GM19328 (cell line): ENCODE results near the gene POLDIP3.
"Not testable (repeated sequence)": the region's sequence is repeated elsewhere in the genome, so short reads cannot be mapped to it uniquely, and the experiment has no call there.

Experiments used
- ATAC-seq: cut with Tn5 transposase; IDR thresholded peaks from one replicate; pipeline ENCODE4 v1.9.1; 2021; ENCODE audit warnings: mild to moderate bottlenecking, moderate library complexity; ENCODE audit not compliant: unreplicated experiment

The POLDIP3 gene

DNA sequence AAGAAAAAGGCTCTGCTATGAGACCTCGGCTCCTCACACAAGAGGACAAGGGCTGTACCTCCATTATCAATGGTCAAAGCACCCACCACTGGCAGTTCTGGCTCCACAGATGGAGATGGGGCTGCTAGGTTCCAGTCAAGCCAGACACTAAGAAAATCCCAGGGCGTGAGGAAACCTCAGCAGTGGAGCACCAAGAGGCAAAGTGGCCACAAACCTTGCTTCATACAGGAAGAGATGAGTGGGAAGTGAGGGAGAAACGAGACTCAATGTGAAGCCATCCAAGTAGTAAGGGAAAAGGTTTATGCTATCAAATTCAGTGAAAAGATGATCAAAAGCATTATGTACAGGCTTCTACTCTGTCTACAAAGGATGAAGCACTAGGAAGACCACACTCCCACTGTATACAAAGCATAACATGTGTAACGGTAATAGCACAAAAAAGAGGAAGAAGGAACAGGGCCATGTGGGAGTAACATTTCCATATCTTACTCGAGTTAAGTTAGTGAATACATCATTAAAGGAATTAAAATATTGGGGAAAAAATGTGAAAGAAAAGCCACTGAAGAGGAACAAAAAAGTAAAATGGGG lies 27.0 kb downstream of the POLDIP3 start:
- no peak for ATAC-seq

DNA sequence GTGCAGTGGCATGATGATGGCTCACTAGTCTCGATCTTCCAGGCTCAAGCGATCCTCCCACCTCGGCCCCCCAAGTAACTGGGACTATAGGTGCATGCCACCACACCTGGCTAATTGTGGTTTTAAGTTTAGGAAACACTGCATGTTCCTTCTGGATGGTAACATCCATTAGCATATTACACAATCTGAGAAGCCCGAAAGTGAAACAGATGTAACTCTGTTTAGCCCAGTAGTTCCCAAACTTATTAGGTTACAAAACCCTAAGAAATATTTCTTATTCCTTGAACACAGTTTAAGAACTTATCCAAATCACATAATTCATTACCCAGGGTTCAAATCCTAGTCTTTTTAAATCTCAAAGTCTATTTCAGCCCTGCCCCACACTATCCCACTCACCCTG lies 28.3 kb downstream of the POLDIP3 start:
- no peak for ATAC-seq

DNA sequence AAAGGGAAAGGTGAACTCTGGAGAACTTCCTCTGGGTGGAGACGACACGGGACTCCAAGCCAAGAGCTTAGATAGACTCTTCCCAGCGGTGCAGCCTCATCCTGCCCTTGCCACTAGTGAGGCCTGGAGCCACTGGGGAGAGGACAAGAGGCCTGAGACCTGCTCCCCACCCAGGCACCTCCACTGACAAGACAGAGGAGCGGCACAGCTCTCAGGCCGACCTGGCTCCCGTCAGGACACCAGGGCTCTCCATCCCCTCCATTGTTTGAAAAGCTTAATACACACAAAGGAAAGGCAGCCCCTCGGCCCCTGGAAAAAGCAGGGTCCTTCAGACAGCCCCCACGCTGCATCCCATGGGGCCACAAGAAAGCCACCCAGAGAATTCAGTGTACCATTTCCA lies 29.6 kb downstream of the POLDIP3 start:
- ATAC-seq = no peak

DNA sequence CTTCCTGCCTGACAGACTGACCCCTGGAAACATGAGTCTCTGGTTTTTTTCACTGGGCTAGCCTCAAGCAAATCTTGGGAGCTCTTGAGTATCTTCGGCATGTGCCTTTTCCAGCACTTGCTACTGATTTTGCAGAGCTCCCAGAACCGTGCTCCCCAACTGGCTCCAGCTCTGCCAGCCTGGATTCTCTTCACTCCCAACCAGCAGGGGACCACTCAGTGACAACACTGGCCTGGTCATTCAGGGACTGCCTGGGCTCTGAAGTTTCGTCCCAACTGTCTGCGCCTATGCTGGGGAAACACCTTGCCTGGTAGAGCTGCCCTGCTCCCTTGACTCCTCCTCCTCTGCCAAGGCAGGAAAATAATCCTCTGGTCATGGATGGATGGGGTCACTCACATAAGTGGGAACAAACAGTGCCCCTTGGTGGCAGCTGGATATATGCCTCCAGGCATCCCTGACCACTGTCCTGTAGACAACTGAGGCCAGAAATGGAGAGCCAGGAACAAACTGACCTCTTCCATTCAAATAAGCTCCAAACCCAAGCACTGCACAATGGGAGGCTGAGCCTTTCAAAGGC lies 30.2 kb downstream of the POLDIP3 start:
- no peak for ATAC-seq

DNA sequence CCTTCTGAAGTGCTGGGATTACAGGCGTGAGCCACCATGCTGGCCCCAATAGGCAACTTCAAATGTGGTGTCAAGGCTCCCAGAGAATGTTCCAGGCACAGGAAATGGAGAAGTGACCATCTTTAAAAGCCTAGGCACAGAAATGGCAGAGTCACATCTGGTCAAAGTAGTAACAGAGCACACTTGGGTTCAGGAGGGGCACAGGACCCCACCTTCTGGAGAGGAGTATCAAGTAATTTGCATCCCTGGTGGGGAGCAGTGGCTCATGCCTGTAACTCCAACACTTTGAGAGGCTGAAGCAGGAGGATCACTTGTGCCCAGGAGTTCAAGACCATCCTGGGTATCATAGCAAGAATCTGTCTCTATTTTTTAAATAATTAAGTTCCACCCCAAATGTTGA lies 31.7 kb downstream of the POLDIP3 start:
- no peak for ATAC-seq

DNA sequence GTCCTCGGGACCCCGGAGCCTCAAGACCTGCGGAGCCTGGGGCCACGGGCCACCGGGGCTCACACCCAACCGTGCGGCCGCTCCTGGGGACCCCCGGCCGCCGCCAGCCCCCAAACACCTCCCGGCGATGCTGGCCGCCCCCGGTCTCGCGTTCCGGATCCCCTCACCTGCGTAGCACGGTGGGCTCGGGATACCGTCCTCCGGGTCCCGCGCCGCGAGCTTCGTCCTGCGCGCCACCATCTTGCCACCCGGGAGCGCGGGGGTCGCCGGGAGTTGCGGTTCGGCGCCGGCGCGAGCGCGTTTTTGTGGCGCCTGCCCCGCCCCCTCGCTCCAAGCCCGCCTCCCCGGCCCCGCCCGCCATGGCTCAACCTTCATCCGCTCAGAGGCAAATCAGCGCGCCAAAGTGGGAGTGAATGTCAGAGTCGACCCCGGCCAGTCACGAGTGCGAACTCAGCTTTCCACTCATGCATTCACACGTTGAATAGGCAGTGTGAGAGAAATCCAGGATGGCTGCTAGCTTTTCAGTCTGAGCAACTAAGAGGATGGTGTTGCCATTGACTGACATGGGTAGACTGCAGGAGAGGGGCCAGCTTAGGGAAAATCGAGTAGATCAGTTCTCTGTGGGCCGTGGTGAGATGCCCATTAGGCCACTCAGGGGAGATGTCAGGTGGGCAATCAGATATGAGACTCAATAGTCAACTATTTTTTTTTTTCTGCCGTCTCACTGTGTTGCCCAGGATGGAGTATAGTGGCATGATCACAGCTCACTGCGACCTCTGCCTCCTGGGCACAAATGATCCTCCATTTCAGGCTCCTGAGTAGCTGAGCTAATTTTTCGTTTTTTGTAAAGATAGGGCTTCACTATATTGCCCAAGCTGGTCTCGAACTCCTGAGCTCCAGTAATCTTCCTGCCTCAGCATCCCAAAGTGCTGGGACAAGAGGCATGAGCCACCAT lies 32.6 kb downstream of the POLDIP3 start:
- ATAC-seq = no peak

DNA sequence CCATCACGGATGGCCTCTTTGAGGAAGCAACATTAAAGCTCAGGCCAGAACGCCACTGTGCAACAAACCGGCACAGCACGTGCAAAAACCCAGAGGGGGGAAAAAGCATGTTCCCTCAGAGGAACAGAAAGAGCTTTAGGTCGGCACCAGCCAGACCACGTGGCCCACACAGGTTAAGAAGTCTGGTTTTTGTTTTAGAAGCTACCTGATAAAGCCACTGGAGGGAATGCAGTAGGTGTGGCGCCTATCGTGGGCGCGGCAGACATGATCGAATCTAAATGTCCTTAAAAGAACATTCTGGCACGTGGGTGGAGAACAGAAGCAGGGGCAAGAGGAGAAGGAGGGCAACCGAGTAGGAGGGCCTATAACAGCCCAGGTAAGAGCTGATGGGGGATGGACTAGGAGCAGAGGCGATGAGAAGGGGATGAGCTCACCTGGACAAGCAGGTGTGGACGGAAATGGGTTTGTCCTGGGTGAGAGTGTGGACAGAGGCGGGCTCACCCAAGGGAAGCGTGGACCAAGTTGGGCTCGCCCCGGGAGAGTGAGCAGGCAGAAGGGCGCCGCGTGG lies 33.4 kb downstream of the POLDIP3 start:
- ATAC-seq = not testable (repeated sequence)

DNA sequence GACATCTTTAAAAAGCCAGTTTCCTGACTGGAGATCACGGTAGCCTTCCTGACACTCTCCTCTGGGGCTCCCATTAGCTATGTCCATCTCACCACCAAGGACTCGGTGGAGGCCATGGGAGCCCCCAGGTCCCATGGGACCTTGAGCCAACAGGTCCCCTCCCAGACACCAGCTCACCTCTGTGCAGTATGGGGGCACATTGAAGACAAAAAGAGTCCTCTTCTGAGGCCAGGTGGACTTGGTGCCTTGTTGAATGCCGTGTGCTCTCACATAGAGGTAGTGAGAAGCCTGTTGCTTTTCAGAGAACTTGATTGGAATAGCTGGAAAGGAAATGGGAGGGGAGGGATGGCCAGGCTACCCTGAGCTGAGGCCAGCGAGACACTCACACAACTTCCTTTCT lies 34.6 kb downstream of the POLDIP3 start:
- ATAC-seq = not testable (repeated sequence)

DNA sequence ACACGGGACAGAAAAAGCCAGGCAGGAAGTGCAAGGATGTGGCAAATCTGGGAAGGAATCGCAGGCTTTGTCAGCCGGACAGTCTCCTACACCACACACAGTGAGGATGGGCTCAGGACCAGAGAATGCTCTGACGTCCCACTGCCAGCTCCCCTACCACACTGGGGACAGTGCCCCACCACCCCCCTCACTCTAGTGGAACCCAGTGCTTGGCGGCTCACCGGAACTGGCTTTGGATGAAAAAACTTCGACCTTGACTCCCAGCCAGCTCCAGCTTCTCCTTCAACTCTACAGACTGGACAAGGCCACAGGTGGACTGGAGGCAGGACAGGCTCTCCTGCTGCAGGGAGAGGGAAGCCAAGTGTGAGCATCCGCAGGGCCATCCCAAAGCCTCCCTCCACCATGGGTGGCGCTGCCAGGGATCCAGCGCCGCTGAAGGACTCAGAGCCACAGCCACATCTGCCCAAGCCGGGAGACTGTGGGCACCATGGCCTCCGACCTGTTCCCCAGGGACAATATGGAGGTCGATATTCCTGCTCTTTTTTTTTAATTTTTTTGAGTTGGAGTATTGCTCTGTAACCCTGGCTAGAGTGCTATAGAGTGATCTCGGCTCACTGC lies 37.0 kb downstream of the POLDIP3 start:
- ATAC-seq = no peak

DNA sequence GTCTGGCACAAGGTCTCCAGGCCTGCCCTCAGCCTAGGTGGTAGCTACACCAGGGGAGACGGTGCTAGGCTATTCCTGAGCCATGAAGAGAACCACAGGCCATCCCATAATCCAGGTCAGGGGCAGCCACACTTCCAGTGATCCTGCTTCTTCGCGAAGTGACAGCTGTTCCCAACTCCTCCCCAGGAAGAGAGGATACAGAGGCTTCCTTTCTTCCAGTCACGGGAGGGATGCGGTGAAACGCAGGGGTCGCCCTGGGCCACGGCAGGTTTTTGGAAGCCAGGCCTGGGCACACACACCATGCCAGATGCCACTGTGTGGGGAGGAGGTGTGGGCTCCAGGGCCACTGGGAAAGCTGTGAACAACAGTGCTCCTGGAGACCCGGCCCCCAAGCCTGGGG lies 37.5 kb downstream of the POLDIP3 start:
- not testable (repeated sequence) for ATAC-seq

DNA sequence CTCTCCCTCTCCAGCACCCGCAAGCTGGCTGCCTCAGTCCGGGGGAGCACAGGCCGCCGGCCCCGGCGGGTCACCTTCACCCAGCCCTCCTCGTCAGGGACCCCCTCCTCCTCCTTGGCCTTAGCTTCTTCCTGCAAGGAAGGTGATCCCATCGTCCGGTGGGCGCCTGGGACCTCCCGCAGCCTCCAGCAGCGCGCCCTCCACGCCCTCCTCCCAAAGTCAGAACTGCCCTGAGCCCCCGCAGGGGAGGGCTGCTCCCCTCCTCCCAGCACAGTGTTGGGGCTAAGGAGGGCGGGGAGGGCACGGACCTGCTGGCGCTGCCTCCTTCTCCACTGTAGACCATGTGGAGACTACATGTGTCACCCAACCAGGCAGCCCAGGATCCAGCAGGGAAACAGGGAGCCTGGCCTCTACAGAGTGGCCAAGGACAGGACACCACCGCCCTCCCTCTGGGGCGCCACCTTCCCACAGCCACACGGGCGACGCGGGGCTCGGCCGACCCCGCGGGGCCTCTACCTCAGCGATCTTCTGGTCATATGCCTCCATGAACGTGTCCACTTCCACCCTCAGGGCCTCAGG lies 38.6 kb downstream of the POLDIP3 start:
- not testable (repeated sequence) for ATAC-seq

DNA sequence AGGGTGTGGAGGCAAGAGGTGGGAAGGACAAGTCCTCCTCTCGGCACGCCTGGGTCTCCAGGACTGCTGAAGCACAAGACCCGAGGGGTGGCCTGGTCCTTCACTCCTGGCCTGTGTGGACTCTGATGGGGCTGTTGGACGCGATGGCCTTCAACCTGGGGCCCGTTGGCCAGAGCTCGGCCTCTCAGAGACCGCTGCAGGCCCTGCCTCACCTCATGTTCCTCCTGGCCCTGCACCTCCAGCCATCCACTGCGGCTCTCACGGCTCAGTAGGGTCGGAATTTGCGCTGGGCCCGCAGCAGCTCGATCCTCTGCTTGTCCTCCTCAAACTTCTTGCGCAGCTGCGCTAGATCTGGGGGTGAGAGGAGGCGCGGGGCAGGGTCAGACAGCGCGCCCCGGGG lies 40.2 kb downstream of the POLDIP3 start:
- ATAC-seq = not testable (repeated sequence)

DNA sequence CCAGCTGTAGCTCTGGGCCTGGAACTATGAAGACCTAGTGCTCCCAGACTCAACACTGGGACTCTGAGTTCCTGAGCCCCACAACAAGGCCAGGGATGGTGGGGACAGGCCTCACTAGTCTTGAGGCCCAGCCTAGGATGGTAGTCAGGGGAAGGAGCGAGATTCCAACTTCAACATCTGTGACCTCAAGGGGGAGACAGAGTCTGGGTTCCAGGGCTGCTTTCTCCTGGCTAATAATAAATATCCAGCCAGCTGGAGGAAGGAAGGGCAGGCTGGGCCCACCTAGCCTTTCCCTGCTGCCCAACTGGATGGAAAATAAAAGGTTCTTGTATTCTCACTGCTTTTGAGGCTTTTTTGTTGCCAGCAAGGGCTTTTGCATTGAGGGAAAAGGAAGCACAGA lies 40.6 kb downstream of the POLDIP3 start:
- not testable (repeated sequence) for ATAC-seq

DNA sequence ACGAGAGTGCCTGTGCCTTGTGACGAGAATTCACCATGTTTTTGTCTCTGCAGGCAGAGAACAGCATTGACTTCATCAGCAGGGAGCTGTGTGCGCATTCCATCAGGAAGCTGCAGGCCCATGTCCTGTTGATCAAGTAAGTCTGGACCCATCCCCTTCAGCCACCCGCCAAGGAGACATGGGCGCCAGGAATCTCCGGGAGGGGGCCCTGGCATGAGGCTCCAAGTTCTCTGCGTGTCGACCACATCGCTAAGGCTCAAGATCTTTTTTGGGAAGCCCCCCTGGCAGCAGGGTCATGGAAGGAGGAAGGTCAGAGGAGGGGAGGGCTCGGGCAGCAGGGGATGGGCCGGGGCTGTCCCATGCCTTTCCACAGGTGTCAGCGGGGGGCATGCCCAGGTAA lies 43.6 kb downstream of the POLDIP3 start:
- ATAC-seq = not testable (repeated sequence)

DNA sequence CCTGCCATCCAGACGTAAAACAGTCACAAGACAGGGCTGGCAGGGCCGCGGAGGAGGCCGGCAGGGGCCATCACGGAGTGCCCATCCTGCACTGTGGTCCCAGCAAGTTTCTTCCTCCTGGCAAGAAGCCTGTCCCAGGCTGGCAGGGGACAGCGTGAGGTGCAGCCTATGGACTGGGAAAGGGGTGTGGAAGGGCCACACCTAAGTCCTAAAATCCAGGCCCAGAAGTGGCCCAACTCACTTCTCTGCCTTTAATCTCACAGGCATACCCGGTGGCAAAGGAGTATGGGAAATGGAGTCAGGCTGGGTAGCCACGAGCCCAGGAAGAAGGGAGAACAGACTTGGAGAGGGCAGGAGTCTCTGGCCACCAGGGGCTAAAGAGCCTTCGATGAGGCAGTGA lies 44.1 kb downstream of the POLDIP3 start:
- ATAC-seq = not testable (repeated sequence)

DNA sequence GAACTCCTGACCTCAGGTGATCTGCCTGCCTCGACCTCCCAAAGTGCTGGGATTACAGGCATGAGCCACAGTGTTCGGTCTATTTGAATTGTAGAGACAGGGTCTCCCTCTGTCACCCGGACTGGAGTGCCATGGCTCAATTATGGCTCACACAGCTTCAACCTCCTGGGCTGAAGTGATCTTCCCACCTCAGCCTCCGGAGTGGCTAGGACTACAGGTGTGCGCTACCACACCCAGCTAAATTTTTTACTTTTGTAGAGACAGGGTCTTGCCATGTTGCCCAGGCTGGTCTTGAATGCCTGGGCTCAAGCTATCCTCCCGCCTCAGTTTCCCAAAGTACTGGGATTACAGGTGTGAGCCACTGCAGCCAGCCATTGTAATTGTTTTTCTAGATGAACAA lies 46.7 kb downstream of the POLDIP3 start:
- not testable (repeated sequence) for ATAC-seq

DNA sequence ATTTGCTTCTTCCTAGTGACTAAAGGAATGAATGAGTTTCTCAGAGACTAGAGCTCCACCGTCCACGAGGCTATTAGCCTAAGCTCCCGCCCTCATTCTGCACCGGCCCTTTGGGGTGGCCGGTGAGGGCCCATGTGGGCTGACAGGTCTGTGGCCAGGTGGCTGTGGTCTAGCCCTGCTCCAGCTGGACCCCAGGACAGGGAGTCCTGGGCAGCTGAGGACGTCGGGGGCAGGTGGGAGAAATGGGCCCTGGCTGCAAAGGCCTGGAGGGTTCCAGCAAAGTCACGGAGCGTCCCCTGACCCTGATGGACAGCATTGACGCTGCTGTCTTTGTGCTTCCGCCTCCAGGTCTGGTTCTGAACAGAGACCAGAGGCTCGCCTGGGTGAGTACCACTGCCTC lies 48.7 kb downstream of the POLDIP3 start:
- ATAC-seq = no peak

DNA sequence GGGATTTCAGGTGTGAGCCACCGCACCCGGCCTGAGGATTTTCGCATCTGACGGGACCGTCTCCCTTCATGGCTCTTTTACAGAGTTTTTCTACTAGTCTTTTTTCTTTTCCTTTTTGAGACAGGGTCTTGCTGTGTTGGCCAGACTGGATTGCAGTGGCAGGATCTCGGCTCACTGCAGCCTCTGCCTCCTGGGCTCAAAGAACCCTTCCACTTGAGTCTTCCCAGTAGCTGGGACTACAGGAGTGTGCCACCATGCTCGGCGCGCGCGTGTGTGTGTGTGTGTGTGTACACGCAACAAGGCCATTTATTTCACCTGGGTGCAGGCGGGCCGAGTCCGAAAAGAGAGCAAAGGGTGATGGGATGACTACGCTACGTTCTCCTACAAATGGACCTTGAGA lies 50.0 kb downstream of the POLDIP3 start:
- ATAC-seq = no peak

DNA sequence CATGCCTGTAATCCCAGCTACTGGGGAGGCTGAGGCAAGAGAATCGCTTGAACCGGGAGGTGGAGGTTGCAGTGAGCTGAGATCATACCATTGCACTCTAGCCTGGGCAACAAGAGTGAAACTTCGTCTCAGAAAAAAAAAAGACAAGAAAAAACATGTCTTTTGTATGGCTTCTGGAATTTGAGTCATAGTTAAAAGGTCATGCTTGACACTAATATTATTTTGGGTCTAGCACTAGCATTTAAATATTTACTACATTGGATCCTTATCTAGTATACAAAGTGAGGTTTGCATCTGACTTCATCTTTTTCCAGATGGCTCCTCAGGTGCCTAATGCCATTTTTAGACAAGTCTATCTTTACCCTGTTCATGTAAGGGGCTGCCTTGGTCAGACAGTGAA lies 50.7 kb downstream of the POLDIP3 start:
- ATAC-seq = not testable (repeated sequence)

DNA sequence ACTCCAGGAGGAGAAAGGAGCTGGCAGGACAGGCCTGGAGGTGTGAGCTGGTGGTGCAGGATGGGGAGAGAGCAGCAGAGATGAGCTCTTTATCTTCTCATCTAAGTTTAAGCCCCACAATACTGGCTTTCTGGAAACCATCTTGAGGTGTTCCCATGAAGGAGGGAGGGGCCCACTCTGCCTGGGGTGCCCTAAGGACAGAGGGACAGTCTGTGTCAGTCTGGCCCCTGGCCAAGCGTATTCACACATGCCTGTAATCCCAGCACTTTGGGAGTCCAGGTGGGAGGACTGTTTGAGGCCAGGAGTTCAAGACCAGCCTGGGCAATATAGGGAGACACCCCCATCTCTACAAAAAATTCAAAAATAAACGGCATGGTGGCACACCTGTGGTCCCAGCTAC lies 52.0 kb downstream of the POLDIP3 start:
- no peak for ATAC-seq

DNA sequence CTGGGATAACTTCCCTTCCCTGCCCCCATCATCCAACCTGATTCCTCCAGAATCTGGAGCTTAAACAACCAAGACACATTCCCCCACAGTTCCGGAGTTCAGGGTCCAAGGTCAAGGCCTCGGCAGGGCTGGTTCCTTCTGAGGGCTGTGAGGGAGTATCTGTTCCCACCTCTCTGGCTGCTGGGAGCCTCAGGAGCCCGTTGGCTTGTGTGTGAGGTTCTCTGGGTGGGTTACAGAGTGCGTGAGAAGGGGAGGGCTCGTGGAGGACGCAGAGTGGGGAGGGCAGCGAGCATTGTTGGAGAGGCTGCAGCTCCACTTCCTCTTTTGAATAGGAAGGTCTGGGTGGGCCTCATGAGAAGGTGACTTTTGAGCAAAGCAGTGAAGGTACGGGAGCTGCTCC lies 52.4 kb downstream of the POLDIP3 start:
- ATAC-seq = no peak
